Ishikawa (cell line): ENCODE results near the gene KCNT1.

ENCODE experiments used
- CEBPB ChIP-seq: IDR thresholded peaks from 2 replicates; pipeline ENCODE4 v1.6.1; 2012
- CREB1 ChIP-seq: IDR thresholded peaks from 2 replicates; pipeline ENCODE4 v1.6.1; 2012; ENCODE audit warnings: low read depth
- EGR1 ChIP-seq: IDR thresholded peaks from 2 replicates; pipeline ENCODE4 v1.6.1; 2012
- EP300 ChIP-seq: IDR thresholded peaks from 2 replicates; pipeline ENCODE4 v1.6.1; 2012; ENCODE audit warnings: borderline replicate concordance
- RAD21 ChIP-seq: IDR thresholded peaks from 2 replicates; pipeline ENCODE4 v1.6.1; 2012; ENCODE audit warnings: low read depth
- ZBTB7A ChIP-seq: IDR thresholded peaks from 2 replicates; pipeline ENCODE4 v1.6.1; 2012; ENCODE audit warnings: low read depth

DNA sequence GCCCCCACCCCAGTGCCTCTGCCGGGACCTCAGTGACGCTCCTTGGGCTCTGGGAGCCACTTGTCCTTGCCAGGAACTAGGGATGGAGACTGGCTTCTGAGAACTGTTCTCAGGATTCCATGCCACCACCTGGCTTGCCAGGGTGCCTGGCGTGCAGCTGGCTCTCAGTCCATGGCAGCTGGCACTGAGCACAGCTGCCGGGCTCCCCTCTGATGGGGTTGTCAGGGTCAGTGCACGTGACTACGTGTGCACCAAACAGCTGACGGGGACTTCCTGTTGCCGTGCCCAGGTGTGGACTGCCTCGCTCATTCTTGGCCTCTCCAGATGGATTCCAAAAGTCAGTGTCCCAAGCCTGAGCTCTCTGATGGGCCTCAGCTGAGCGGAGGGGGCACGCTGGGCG lies 9.4 kb downstream of the KCNT1 start:
- no peak for TF ChIP-seq RAD21
- TF ChIP-seq CREB1 = no peak
- no peak for TF ChIP-seq ZBTB7A
- no peak for TF ChIP-seq CEBPB
- TF ChIP-seq EP300 = no peak
- no peak for TF ChIP-seq EGR1
